IMR-90 (cell line): ENCODE results near the gene DAB2. TPM values are rescaled to one million over a fixed set of nuclear protein-coding genes. Genes with fewer than 3 reads are reported as not detected.
A peak's percentile ranks its signal among the peaks of the same experiment; 100 is the strongest.

Experiments used
- ATAC-seq: fragments of 200-7000 bp; cut with Tn5 transposase; 2 replicates; pipeline ENCODE4 v1.9.1; 2020; ENCODE audit warnings: low read depth, mild to moderate bottlenecking, moderate library complexity
- BruUV-seq: library from RNA; stranded (reverse); fragments of 400-500 nt; replicated peaks from 2 replicates; lab custom pipeline; 2021; lab: Mats Ljungman, UMichigan
- CTCF ChIA-PET: fragments of 300-600 bp; formaldehyde crosslinking; extraction: SDS; loops from one replicate; lab custom pipeline; 2021; ENCODE audit warnings: antibody characterized with exemption; lab: Yijun Ruan, JAX
- POLR2A ChIA-PET: fragments of 300-600 bp; sonication (Branson Sonifier 250); formaldehyde crosslinking; loops from one replicate; lab custom pipeline; 2022; ENCODE audit warnings: antibody characterized with exemption; ENCODE audit not compliant: unreplicated experiment; lab: Charles Lee
- DNase-seq: peaks from one replicate; pipeline ENCODE4 v3.0.0; 2013
- H2AFZ ChIP-seq: replicated peaks from 2 replicates; pipeline ENCODE3; 2013; ENCODE audit warnings: low read length, mild to moderate bottlenecking; ENCODE audit not compliant: poor library complexity
- H2AK5ac ChIP-seq: 2 replicates; pipeline ENCODE4 v1.6.1; 2013; ENCODE audit warnings: low read depth, low read length, inconsistent platforms
- H2AK9ac ChIP-seq: replicated peaks from 2 replicates; pipeline ENCODE3; 2013; ENCODE audit warnings: mild to moderate bottlenecking, low read depth, low read length, moderate library complexity; ENCODE audit not compliant: poor library complexity
- H2BK120ac ChIP-seq: 2 replicates; pipeline ENCODE4 v1.6.1; 2013; ENCODE audit warnings: low read depth, low read length, inconsistent platforms
- H2BK15ac ChIP-seq: 3 replicates; pipeline ENCODE4 v1.6.1; 2013; ENCODE audit warnings: low read depth, low read length, inconsistent platforms
- H2BK20ac ChIP-seq: 2 replicates; pipeline ENCODE4 v1.6.1; 2013; ENCODE audit warnings: low read depth, mild to moderate bottlenecking, inconsistent platforms, low read length, moderate library complexity
- H2BK5ac ChIP-seq: 2 replicates; pipeline ENCODE4 v1.6.1; 2013; ENCODE audit warnings: mild to moderate bottlenecking, low read depth, low read length, inconsistent platforms; ENCODE audit not compliant: poor library complexity, severe bottlenecking
- H3K14ac ChIP-seq: replicated peaks from 2 replicates; pipeline ENCODE4 v1.6.1; 2013; ENCODE audit warnings: low read depth, low read length, inconsistent platforms
- H3K18ac ChIP-seq: 2 replicates; pipeline ENCODE4 v1.6.1; 2013; ENCODE audit warnings: low read depth, low read length, control low read depth
- H3K23ac ChIP-seq: 2 replicates; pipeline ENCODE4 v1.6.1; 2013; ENCODE audit warnings: low read depth, low read length, inconsistent platforms
- H3K27ac ChIP-seq: 2 replicates; pipeline ENCODE4 v1.5.1; 2013; ENCODE audit warnings: mild to moderate bottlenecking, control low read depth, low read length; ENCODE audit not compliant: insufficient read depth
- H3K27me3 ChIP-seq: 2 replicates; pipeline ENCODE4 v1.6.1; 2013; ENCODE audit warnings: low read length; ENCODE audit not compliant: control insufficient read depth, insufficient read depth
- H3K36me3 ChIP-seq: 2 replicates; pipeline ENCODE4 v1.6.1; 2013; ENCODE audit warnings: low read length, mixed read lengths; ENCODE audit not compliant: control insufficient read depth, insufficient read depth
- H3K4ac ChIP-seq: 2 replicates; pipeline ENCODE4 v1.6.1; 2013; ENCODE audit warnings: low read depth, low read length, inconsistent platforms
- H3K4me1 ChIP-seq: 2 replicates; pipeline ENCODE4 v1.6.1; 2013; ENCODE audit warnings: low read length, mixed read lengths; ENCODE audit not compliant: control insufficient read depth, insufficient read depth
- H3K4me2 ChIP-seq: 2 replicates; pipeline ENCODE4 v1.6.1; 2013; ENCODE audit warnings: low read depth, mild to moderate bottlenecking, control low read depth, low read length, moderate library complexity
- H3K4me3 ChIP-seq: 2 replicates; pipeline ENCODE4 v1.5.1; 2013; ENCODE audit warnings: low read depth, mild to moderate bottlenecking, control low read depth, low read length, moderate library complexity; ENCODE audit not compliant: insufficient read depth
- H3K56ac ChIP-seq: 2 replicates; pipeline ENCODE4 v1.6.1; 2013; ENCODE audit warnings: low read length, inconsistent platforms; ENCODE audit not compliant: insufficient read depth; ENCODE audit errors: extremely low read depth
- H3K79me1 ChIP-seq, 2 experiments: 2 replicates each; pipeline ENCODE4 v1.6.1; 2013; ENCODE audit warnings: low read length in 2 of 2, inconsistent platforms in 1 of 2, low read depth in 1 of 2
- H3K9ac ChIP-seq: 2 replicates; pipeline ENCODE4 v1.6.1; 2013; ENCODE audit warnings: low read depth, low read length, control low read depth
- H3K9me1 ChIP-seq: 2 replicates; pipeline ENCODE4 v1.6.1; 2013; ENCODE audit warnings: low read length, inconsistent platforms; ENCODE audit not compliant: insufficient read depth
- H3K9me3 ChIP-seq: 2 replicates; pipeline ENCODE4 v1.6.1; 2013; ENCODE audit warnings: low read length; ENCODE audit not compliant: control insufficient read depth, insufficient read depth
- H4K20me1 ChIP-seq: 2 replicates; pipeline ENCODE4 v1.6.1; 2013; ENCODE audit warnings: low read length, inconsistent platforms; ENCODE audit not compliant: insufficient read depth
- H4K5ac ChIP-seq: 2 replicates; pipeline ENCODE4 v1.6.1; 2013; ENCODE audit warnings: mild to moderate bottlenecking, low read depth, low read length, control low read depth
- H4K8ac ChIP-seq, 2 experiments: 2 replicates each; pipeline ENCODE4 v1.6.1; 2013; ENCODE audit warnings: low read depth in 2 of 2, low read length in 2 of 2, control low read depth in 1 of 2, inconsistent platforms in 1 of 2
- H4K91ac ChIP-seq: 2 replicates; pipeline ENCODE4 v1.6.1; 2013; ENCODE audit warnings: low read depth, low read length, inconsistent platforms; ENCODE audit not compliant: insufficient read depth
- CHD1 ChIP-seq: IDR thresholded peaks from 2 replicates; pipeline ENCODE4 v1.6.1; 2012; ENCODE audit warnings: low read depth, low read length, improper control_type of control experiment
- CTCF ChIP-seq: conservative IDR thresholded peaks from 2 replicates; pipeline ENCODE4 v1.5.1; 2012; ENCODE audit warnings: mild to moderate bottlenecking, low read depth, low read length, improper control_type of control experiment
- MAFK ChIP-seq: IDR thresholded peaks from 2 replicates; pipeline ENCODE4 v1.6.1; 2012; ENCODE audit warnings: low read depth, low read length, improper control_type of control experiment
- MAZ ChIP-seq: IDR thresholded peaks from 2 replicates; pipeline ENCODE4 v1.6.1; 2012; ENCODE audit warnings: low read depth, mild to moderate bottlenecking, low read length, improper control_type of control experiment, moderate library complexity, borderline replicate concordance
- MXI1 ChIP-seq: IDR thresholded peaks from 2 replicates; pipeline ENCODE4 v1.6.1; 2012; ENCODE audit warnings: low read depth, mild to moderate bottlenecking, low read length, moderate library complexity, borderline replicate concordance
- POLR2A ChIP-seq: IDR thresholded peaks from 2 replicates; pipeline ENCODE4 v1.6.1; 2012; ENCODE audit warnings: mild to moderate bottlenecking, low read depth, low read length
- USF2 ChIP-seq: fragments of 150-350 bp; IDR thresholded peaks from 2 replicates; pipeline ENCODE4 v1.6.1; 2017; ENCODE audit warnings: mild to moderate bottlenecking, antibody characterized with exemption, low read length, low read depth
- WGBS, 2 experiments: methylation state at CpG; one replicate each; pipeline versions ENCODE4 v1.1.5 to v1.1.7; 2013; ENCODE audit warnings: missing lambda C conversion rate in 2 of 2; ENCODE audit not compliant: insufficient read length in 1 of 2; ENCODE audit errors: extremely low coverage in 2 of 2; 5-methylcytosine and 5-hydroxymethylcytosine counted together
- dilution Hi-C: fragments of 300-500 bp; cut with HindIII; formaldehyde crosslinking; loops from one replicate; pipeline ENCODE4 v1.14.3; 2018; ENCODE audit warnings: low sequenced_read_pairs; ENCODE audit not compliant: unreplicated experiment
- in situ Hi-C: fragments of 300-500 bp; cut with MboI; formaldehyde crosslinking; loops from 3 replicates; pipeline ENCODE4 v1.14.3; 2019; ENCODE audit warnings: low sequenced_read_pairs, inconsistent platforms, mixed read lengths
- intact Hi-C: fragments of 100-400 bp; cut with micrococcal nuclease; formaldehyde crosslinking; loops from 2 replicates; pipeline ENCODE4 v1.10.0; 2022
- polyA plus RNA-seq, 3 experiments: library from polyadenylated mRNA; depleted of rRNA; stranded (reverse); fragments of >200 nt; gene quantifications; 2 replicates each; pipeline ENCODE4 v1.2.3, GENCODE V29; 2012; ENCODE audit warnings: low replicate concordance in 1 of 3
- total RNA-seq: library from RNA; depleted of rRNA; stranded (reverse); fragments of >200 nt; gene quantifications from 2 replicates; pipeline ENCODE4 v1.2.3, GENCODE V29; 2012

The DAB2 gene
- total and polyA plus RNA-seq, 2 of the 4 experiments (the other 2 are of a cell fraction): 50.0 to 101 TPM

DNA sequence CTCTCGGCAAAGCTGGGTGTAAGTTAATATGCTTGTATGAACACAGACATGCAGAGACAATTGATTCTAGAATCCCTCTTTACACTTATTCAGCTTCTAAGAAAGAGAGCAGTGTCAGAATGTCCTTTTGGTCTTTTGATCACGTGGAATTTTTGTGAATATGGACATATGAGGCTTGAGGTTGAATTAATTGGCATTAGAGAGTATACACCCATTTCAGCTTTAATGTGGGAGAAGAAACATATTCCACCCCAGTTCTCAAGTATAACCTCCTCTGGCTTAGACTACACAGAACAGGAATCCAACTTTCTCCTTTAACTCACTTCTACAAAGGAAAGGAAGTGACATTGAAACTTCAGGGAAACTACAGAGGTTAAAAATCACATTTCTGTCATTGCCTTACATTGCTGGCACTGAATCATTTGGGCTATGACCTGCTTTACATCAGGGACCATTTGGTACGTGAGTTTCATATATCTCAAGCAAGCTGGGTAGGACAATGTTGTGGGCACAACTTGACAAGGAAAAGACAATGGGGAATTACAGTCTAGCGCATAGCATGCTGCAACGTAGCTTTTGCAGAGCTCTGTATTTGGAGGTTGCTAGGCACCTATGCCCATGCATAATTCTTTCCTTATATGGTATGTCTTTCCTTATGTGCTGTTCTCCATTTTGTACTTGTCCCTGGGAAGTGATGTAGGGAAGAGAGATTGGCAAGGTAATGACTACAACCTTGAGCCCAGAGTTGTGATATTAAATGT lies 19.5 kb downstream of the DAB2 start:
- intact Hi-C loops (no loop called here), in situ Hi-C loops (no loop called here), dilution Hi-C loops (no loop called here)
- Histone ChIP-seq H3K4me1 (peaks cover 19% of the 10 kb centered on the region), H3K4me2 (no peak overlapping the region), H2AK5ac (no peak overlapping the region), H2BK20ac (no peak overlapping the region), H2BK120ac (no peak overlapping the region), H3K4ac (no peak overlapping the region), H3K4me3 (no peak overlapping the region), H2BK15ac (no peak overlapping the region), H2AK9ac (no peak overlapping the region), H3K56ac (no peak overlapping the region), H3K79me1 (peaks cover 17 to 73% of the 10 kb centered on the region in 2 experiments), H3K27ac (no peak overlapping the region), H3K27me3 (no peaks in the 10 kb centered on the region), H2AFZ (no peak overlapping the region), H3K9me1 (peaks cover 8% of the 10 kb centered on the region), H2BK5ac (peak overlapping the region; percentile 10), H3K14ac (no peak overlapping the region), H3K18ac (0 out of 2 replicates have a peak overlapping the region, but pooled peaks have one; percentile 13), H3K9ac (no peak overlapping the region), H3K23ac (0 out of 2 replicates have a peak overlapping the region, but pooled peaks have one; percentile 7), H4K8ac (no peak overlapping the region), H3K9me3 (no peaks in the 10 kb centered on the region), H4K5ac (no peak overlapping the region), H4K91ac (no peak overlapping the region), H4K20me1 (peaks cover 45% of the 10 kb centered on the region; the same call in 1 of the 2 replicates), H3K36me3 (peaks cover 14% of the 10 kb centered on the region)
- TF ChIP-seq CTCF: no peak
- TF ChIP-seq MXI1: no peak
- no peak for TF ChIP-seq CHD1
- no peak for TF ChIP-seq USF2
- no peak for TF ChIP-seq MAFK
- peak; percentile 47; the same call in 1 of the 2 replicates for TF ChIP-seq POLR2A
- TF ChIP-seq MAZ: no peak
- no peak for DNase-seq
- no CpG with 5 or more reads among the region's 5 CpGs for WGBS, 2 experiments
- POLR2A ChIA-PET: interaction anchor here (0.6 kb wide), 1 partner anchor 233 kb away, joined by 3 read pairs; no protein-coding TSS in a partner anchor
- no TSS peak for BruUV-seq
- CTCF ChIA-PET: interaction anchor here (0.5 to 1.1 kb wide), 2 partner anchors 20 to 35 kb away, joined by 3 read pairs; partner anchors contain the start of gene DAB2
- ATAC-seq: no peak
